Activated CD4-positive, alpha-beta T cell treated with anti-CD3 and anti-CD28 coated beads, Interleukin-2, amount 50 U/mL, for 48 hours (primary cell): ENCODE results near the gene RGS9.
"Not testable (repeated sequence)": the region's sequence is repeated elsewhere in the genome, so short reads cannot be mapped to it uniquely, and the experiment has no call there.

ENCODE experiments used
- DNase-seq, 2 experiments: peaks; one replicate each; pipeline ENCODE4 v3.0.0-alpha.2; 2020

The RGS9 gene

GRCh38 chr17:65137021-65137939 lies at the start of gene RGS9:
Gene RGS9, plus strand, starts transcription at chr17:65137370. Its CDS starts 171 bp downstream, at chr17:65137541.
- peak; percentile 77 to 80 for DNase-seq

DNA sequence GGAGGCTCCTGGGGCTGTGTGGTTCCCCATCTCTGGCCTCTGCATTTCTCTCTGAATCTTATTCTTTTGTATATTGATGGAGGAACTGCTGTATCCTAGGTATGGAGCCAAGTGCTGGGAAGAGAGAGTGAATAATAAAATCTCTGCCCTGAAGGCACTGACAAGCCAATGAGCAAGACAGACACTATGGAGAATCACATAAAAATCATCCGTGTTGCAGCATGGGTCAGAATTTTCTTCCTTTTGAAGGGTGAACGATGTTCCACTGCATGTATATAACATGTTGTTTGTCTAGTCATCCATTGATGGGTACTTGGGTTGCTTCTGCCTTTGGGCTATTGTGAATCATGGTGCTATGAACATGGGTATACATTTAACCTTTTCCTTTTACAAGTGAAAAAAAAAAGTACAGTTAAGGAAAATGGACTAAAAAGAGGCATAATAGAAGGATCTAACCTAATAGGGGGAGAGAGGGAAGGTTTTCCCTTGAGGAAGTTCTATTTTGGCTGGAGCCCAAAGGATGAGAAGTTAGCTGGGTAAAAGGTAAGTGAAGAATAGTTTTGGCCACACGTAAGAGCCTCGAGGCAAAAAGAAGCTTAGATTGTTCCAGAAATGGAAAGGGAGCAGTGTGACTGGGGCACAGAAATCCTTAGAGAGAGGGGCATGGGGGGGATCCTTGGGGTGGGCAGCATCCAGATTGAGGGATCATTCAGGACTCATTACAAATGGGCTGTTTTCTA lies 48.4 kb upstream of the RGS9 start:
- no peak for DNase-seq

DNA sequence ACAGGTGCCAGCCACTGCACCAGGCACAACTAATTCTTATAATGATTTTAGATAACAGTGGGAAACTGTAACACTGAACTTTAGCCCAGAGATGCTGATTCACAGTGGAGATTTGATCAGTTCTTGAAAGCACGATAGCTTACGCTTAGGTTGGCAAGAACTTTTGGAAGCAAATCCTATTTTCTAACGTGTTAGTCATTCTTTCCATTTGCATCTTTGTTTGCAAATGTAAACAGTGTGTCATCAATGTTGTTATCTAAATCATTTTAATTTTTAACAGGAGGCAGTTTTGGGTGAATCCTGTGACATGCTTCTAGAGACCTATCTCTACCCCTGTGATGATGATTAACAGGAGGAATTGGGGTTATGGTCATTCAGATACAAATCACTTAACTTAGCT lies 44.9 kb upstream of the RGS9 start:
- no peak for DNase-seq

DNA sequence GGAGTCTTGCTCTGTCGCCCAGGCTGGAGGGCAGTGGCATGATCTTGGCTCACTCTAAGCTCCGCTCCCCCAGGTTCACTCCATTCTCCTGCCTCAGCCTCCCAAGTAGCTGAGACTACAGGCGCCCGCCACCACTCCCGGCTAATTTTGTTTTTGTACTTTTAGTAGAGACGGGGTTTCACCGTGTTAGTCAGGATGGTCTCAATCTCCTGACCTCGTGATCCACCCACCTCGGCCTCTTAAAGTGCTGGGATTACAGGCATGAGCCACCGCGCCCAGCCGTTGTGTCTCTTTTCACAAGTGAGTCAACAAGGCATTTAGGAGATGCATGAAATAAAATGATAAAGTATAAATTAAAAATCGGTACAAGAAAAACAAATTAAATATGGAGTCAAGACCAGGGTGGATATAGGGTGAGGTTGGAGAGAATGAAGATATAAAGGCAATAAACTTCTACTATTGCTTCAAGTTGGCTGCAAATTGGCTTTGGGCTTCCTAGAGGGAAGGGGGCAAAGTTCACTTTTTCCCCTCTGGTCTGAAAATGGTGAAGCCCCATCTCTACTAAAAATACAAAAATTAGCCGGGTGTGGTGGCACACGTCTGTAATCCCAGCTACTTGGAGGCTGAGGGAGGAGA lies 44.3 kb upstream of the RGS9 start:
- DNase-seq = not testable (repeated sequence)

DNA sequence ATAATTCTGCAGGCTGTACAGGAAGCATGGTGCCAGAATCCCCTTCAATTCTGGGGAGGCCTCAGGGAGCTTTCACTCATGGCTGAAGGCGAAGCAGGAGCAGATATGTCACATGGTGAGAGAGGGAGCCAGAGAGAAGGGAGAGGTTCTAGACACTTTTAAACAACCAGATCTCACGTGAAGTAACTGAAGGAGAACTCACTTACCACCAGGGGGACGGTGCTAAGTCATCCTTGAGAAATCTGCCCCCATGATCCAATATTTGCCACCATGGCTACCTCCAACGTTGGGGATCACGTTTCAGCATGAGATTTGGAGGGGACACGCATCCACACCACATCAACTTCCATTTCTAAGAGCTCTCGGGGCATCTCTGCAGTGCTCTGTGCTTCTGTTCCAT lies 43.2 kb upstream of the RGS9 start:
- DNase-seq = no peak

DNA sequence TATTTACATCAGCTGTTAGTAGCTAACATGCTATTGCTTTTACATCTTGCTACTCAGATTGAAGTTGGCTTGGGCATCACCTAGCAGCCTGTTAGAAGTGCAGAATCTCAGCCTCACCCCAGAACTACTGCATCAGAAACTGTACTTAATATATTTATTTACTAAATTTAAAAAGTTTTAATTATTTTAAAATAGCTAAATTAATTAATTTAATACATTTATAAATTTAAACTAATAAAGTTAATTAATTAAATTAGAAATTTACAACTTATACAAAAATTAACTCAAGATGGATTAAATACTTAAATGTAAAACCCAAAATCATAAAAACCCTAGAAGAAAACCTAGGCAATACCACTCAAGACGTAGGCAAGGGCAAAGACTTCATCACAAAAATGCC lies 41.7 kb upstream of the RGS9 start:
- no peak for DNase-seq

DNA sequence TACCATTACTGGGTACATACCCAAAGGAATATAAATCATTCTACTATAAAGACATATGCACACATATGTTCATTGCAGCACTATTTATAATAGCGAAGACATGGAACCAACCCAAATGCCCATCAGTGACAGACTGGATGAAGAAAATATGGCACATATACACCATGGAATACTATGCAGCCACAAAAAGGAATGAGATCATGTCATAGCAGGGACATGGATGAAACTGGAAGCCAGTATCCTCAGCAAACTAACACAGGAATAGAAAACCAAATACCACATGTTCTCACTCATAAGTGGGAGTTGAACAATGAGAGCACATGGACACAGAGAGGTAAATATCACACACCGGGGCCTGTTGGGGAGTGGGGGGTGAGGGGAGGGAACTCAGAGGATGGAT lies 40.8 kb upstream of the RGS9 start:
- DNase-seq = not testable (repeated sequence)

DNA sequence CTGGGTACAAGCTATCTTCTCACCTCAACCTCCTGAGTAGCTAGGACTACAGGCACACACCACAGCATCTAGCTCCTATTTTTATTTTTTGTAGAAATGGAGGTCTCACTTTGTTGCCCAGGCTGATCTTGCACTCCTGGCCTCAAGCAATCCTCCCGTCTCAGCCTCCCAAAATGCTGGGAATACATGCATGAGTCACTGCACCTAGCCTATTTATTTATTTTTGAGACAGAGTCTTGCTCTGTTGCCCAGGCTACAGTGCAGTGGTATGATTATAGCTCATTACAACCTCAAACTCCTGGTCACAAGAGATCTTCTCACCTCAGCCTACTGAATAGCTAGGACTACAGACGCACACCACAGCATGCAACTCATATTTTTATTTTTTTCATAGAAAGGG lies 40.1 kb upstream of the RGS9 start:
- DNase-seq = no peak

- no peak for DNase-seq
Measured at GRCh38 chr17:65099475-65099874, 37.7 kb upstream of the RGS9 start.

DNA sequence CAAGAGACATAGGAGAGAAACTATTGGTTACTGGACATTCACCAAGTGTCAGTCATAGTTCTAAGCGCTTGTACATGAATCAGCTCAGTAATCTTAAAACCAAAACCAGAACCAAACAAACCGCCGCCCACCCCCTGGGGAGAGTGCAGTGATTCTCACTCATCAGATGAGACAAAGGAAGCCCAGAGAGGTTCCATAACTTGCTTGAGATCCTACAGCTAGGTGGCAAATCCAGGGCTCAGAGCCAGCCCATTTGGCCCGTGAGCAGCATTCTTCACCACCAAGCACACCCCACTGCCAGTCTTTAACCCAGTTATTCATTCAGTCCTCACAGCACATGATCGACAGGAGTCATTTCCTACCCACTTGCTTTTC lies 37.2 kb upstream of the RGS9 start:
- peak; percentile 88 to 92 for DNase-seq

DNA sequence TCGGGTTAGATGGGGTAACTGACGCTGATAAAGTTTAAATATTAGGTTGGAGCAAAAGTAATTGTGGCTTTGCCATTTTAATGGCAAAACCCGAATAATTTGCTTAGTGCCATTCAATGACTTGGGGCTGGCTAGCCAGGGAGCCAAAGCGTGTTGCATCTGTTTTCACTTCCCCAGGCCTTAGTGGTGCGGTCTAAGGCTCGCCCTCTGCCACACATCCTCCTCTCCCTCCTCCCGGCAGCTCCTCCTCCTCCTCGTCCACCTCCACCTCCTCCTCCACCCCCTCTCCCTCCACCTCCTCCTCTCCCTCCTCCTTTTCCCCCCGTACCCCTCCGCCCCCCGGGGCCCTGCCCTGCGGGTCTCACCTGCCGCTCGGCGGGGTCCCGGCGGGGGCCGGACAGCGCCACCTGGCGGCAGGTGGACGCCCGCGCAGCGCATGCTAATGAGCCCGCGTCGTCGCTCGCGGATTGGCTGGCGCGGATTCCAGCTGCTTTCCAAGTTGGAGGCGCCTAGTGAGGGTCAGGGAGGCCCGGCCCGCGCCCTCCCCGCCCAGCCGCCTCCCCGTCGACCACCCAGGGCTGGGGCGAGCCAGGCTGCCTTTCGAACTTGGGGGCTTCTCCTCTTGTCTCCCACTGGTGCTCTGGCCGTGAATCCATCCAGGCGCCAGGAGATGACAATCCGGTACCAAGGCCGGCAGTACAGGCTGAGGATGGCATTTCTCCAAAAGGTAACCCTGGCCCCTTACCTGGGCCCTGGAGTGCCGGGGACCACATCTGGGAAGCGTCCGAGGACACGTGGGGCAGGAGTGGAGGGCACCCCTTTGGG lies 36.6 kb upstream of the RGS9 start:
- peak; percentile 76 to 80 for DNase-seq

GRCh38 chr17:65101371-65101770 lies 35.8 kb upstream of the RGS9 start:
- no peak for DNase-seq

GRCh38 chr17:65102235-65102634 lies 34.9 kb upstream of the RGS9 start:
- DNase-seq = no peak

DNA sequence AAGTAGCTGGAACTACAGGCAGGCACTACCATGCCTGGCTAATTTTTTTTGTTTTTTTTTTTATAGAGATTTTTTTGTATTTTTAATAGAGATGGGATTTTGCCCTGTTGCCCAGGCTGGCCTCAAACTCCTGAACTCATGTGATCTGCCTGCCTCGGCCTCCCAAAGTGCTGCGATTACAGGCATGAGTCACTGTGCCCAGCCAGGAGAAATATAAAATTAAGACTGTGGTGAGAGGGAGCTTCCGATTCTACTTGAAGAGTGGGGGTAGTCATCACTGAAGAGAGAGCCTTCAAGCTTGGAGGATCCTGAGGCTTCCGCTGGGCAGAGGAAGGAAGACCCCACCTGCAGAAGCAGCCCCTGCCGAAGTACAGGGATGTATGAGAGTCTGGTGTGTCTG lies 34.4 kb upstream of the RGS9 start:
- DNase-seq = no peak

GRCh38 chr17:65103431-65103830 lies 33.7 kb upstream of the RGS9 start:
- no peak for DNase-seq

- DNase-seq = no peak
Measured at GRCh38 chr17:65103896-65104295, 33.3 kb upstream of the RGS9 start.

DNA sequence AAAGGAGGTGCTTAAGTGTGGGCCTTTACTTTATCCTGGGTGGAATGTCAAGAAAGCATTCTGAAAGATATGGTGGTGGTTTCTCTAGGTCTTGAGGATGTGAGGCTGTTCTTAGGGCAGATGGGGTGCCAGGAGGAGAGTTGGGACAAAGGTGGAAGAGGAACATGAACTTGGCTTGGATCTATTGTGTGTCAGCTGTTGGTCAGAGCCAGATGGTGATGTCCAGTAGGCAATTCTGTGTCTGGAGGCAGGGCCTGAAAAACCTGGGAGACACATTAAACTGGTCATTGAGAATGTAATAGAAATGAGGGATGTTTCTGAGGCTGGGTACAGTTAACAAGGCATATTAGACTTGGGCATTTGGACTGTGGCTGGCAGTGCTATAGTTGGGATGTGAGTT lies 32.6 kb upstream of the RGS9 start:
- DNase-seq = no peak

- DNase-seq = no peak
Measured at GRCh38 chr17:65104973-65105372, 32.2 kb upstream of the RGS9 start.

GRCh38 chr17:65108152-65108551 lies 29.0 kb upstream of the RGS9 start:
- no peak for DNase-seq

DNA sequence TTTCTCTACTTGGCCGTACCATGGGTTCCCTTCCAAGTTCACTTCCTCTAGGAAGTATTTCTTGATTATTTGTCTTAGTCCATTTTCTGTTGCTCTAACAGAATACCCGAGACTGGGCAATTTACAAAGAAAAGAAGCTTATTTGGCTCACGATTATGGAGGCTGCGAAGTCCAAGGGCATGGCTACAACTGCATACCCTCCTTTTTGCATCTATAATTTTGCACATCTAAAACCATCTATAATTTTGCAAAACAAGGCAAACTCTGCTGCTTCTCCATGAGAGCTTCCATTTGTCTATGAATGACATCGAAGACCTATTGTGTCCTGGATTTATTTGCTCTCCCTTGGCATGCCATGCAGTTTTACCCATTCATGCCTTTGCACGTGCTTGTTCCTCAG lies 27.6 kb upstream of the RGS9 start:
- no peak for DNase-seq

DNA sequence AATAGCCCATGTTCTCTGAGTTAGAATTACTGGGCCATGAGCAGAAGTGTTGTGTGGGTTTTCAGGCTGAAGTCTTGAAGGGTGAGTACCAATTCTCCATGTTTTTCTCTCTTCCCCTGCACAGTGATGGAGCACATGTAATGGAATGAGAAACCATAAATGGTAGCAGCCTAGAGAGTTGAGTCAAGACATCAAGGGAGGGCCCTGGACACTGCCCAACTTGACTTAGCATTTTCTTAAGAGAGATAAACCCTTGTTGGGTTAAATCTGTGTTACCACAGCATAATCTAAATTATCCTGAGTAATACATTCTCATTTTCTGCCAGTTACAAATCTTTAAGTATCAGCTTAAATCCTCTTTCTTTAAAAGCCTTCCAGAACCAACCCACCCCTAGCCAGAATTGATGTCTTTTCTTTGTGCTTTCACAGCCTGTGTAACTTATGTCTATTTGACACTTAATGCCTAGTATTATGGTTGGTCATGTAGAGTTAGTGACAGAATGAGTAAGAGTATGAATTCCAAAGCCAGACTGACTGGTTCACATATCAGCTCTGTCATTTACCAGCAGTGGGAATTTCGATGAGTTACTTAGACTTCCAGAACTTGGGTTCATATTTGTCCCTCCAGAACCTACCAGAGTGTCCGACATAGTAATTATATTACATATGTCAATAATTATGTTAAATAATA lies 27.0 kb upstream of the RGS9 start:
- no peak for DNase-seq

GRCh38 chr17:65115839-65116238 lies 21.3 kb upstream of the RGS9 start:
- no peak for DNase-seq
